Measurements from ENCODE around the gene ST6GALNAC2. TPM values are rescaled to one million over a fixed set of nuclear protein-coding genes. Genes with fewer than 3 reads are reported as not detected.

ST6GALNAC2 gene
- total RNA-seq, 4 donors from 2014 or later, result 5.4 to 27.1 (median 10.6) TPM

GRCh38 chr17:76557368-76558197, 28.1 kb downstream of the ST6GALNAC2 start:
- H3K27ac ChIP-seq, result peak overlapping the region; percentile 62 to 94 (median 90)
- no peaks in the 10 kb centered on the region for H3K27me3 ChIP-seq
- peak overlapping the region; percentile 44 to 76 for H3K4me3 ChIP-seq
- H3K9me3 ChIP-seq, result no peaks in the 10 kb centered on the region
- 0 to 1% methylated on average over 11 to 32 of the region's 55 CpGs for WGBS, 2 donors (ENCODE audit: low coverage in 1 of 2)
- peak; percentile 92 for ATAC-seq
- TF ChIP-seq CTCF (IDR thresholded peaks at IDR 0.05), result peak in 3 of 4 experiments; percentile 54 to 78 (median 62)
- no peak for TF ChIP-seq EP300 (IDR thresholded peaks at IDR 0.05)
- peak; percentile 96 for TF ChIP-seq POLR2AphosphoS5 (IDR thresholded peaks at IDR 0.05)
- TF ChIP-seq POLR2A (IDR thresholded peaks at IDR 0.05), result peak in 1 of 2 donors; percentile 71
- H3K4me1 ChIP-seq, result peaks cover 5 to 78% (median 22%) of the 10 kb centered on the region in 3 donors
- H3K36me3 ChIP-seq, result peaks cover 0 to 11% of the 10 kb centered on the region in 2 donors

- peak; percentile 59 for ATAC-seq
- peaks cover 0 to 6% of the 10 kb centered on the region in 2 donors for H3K36me3 ChIP-seq
- no peaks in the 10 kb centered on the region for H3K9me3 ChIP-seq
- H3K4me3 ChIP-seq, result peak overlapping the region; percentile 44 to 76
- H3K4me1 ChIP-seq, result peaks cover 5 to 72% (median 22%) of the 10 kb centered on the region in 3 donors
- TF ChIP-seq POLR2AphosphoS5 (IDR thresholded peaks at IDR 0.05) (no peak), EP300 (IDR thresholded peaks at IDR 0.05) (no peak), CTCF (IDR thresholded peaks at IDR 0.05) (no peak), POLR2A (IDR thresholded peaks at IDR 0.05) (no peak)
- 31 to 41% methylated on average over 19 to 29 of the region's 30 CpGs for WGBS, 2 donors (ENCODE audit: low coverage in 1 of 2)
- H3K27ac ChIP-seq, result peak overlapping the region; percentile 59 to 94 (median 90)
- H3K27me3 ChIP-seq, result no peaks in the 10 kb centered on the region
Observed at GRCh38 chr17:76556765-76557367, 28.8 kb downstream of the ST6GALNAC2 start.

- no peaks in the 10 kb centered on the region for H3K9me3 ChIP-seq
- H3K27ac ChIP-seq, result no peak overlapping the region
- ATAC-seq, result no peak
- WGBS, 2 donors (ENCODE audit: low coverage in 1 of 2), result 0 to 61% methylated on average over 1 to 5 of the region's 6 CpGs
- H3K4me3 ChIP-seq, result no peak overlapping the region
- no peaks in the 10 kb centered on the region for H3K27me3 ChIP-seq
- TF ChIP-seq CTCF (IDR thresholded peaks at IDR 0.05) (no peak), POLR2AphosphoS5 (IDR thresholded peaks at IDR 0.05) (no peak), POLR2A (IDR thresholded peaks at IDR 0.05) (no peak), EP300 (IDR thresholded peaks at IDR 0.05) (no peak)
- peaks cover 2 to 45% (median 3%) of the 10 kb centered on the region in 3 donors for H3K4me1 ChIP-seq
- H3K36me3 ChIP-seq, result no peaks in the 10 kb centered on the region
Observed at GRCh38 chr17:76554131-76554530, 31.5 kb downstream of the ST6GALNAC2 start.

- Histone ChIP-seq H3K27me3 (no peaks in the 10 kb centered on the region), H3K36me3 (no peaks in the 10 kb centered on the region), H3K4me1 (peaks cover 0 to 37% (median 0%) of the 10 kb centered on the region in 3 donors), H3K4me3 (no peak overlapping the region), H3K9me3 (no peaks in the 10 kb centered on the region), H3K27ac (no peak overlapping the region)
- no peak for TF ChIP-seq POLR2A (IDR thresholded peaks at IDR 0.05)
- no peak for TF ChIP-seq EP300 (IDR thresholded peaks at IDR 0.05)
- TF ChIP-seq POLR2AphosphoS5 (IDR thresholded peaks at IDR 0.05), result no peak
- TF ChIP-seq CTCF (IDR thresholded peaks at IDR 0.05), result no peak
- 70 to 90% methylated on average over 2 to 7 of the region's 8 CpGs for WGBS, 2 donors (ENCODE audit: low coverage in 1 of 2)
- no peak for ATAC-seq
Observed at GRCh38 chr17:76553178-76553908, 32.3 kb downstream of the ST6GALNAC2 start.
